SU-DHL-6 (cell line): Measurements from ENCODE around the gene RRP9.

Source experiments
- H2AFZ ChIP-seq: fragments of 200-600 bp; sonication (generic); 2 replicates; pipeline ENCODE4 v1.6.1; 2014; ENCODE audit warnings: low read depth, mild to moderate bottlenecking, moderate library complexity, mixed read lengths, antibody characterized with exemption, low read length; ENCODE audit not compliant: severe bottlenecking
- H3F3A ChIP-seq: fragments of 200-600 bp; shearing (Covaris generic); 2 replicates; pipeline ENCODE4 v1.6.0; 2016; ENCODE audit warnings: antibody characterized with exemption, mild to moderate bottlenecking; ENCODE audit not compliant: insufficient read depth
- H3K27ac ChIP-seq: fragments of 200-600 bp; sonication (generic); 2 replicates; pipeline ENCODE4 v1.5.1; 2016; ENCODE audit warnings: low read depth, mild to moderate bottlenecking, low read length, moderate library complexity, mixed read lengths
- H3K27me3 ChIP-seq: fragments of 200-600 bp; sonication (generic), shearing (Covaris generic); 2 replicates; pipeline ENCODE4 v1.6.0; 2014; ENCODE audit warnings: mild to moderate bottlenecking, low read length
- H3K36me3 ChIP-seq: fragments of 200-600 bp; sonication (generic); 2 replicates; pipeline ENCODE4 v1.6.1; 2014; ENCODE audit warnings: mild to moderate bottlenecking, low read length, mixed read lengths
- H3K4me2 ChIP-seq: fragments of 300-600, 200-600 bp; shearing (Covaris generic), sonication (generic); 2 replicates; pipeline ENCODE4 v1.6.0; 2014; ENCODE audit warnings: low read length, low read depth, mild to moderate bottlenecking; ENCODE audit not compliant: poor library complexity, severe bottlenecking
- H3K4me3 ChIP-seq: fragments of 200-600 bp; sonication (generic); 2 replicates; pipeline ENCODE4 v1.5.1; 2014; ENCODE audit warnings: antibody characterized with exemption, low read length, mild to moderate bottlenecking, mixed read lengths; ENCODE audit not compliant: insufficient read depth, poor library complexity, severe bottlenecking
- H3K79me2 ChIP-seq: fragments of 200-600 bp; sonication (generic); 2 replicates; pipeline ENCODE4 v1.6.1; 2014; ENCODE audit warnings: mild to moderate bottlenecking, low read length, moderate library complexity; ENCODE audit not compliant: insufficient read depth
- H3K9ac ChIP-seq: fragments of 200-600 bp; sonication (generic); 2 replicates; pipeline ENCODE4 v1.7.0; 2014; ENCODE audit warnings: mild to moderate bottlenecking, low read length
- H3K9me2 ChIP-seq: fragments of 200-600 bp; sonication (generic); replicated peaks from 2 replicates; pipeline ENCODE4 v1.6.1; 2014; ENCODE audit warnings: low read length; ENCODE audit not compliant: insufficient read depth
- H3K9me3 ChIP-seq: fragments of 200-600 bp; sonication (generic); 2 replicates; pipeline ENCODE4 v1.6.1; 2014; ENCODE audit warnings: low read length, mixed read lengths; ENCODE audit not compliant: insufficient read depth
- H4K20me1 ChIP-seq: fragments of 200-600 bp; sonication (generic); 2 replicates; pipeline ENCODE4 v1.6.1; 2014; ENCODE audit warnings: low read depth, mild to moderate bottlenecking, antibody characterized with exemption, low read length, moderate library complexity, mixed read lengths
- CTCF ChIP-seq: fragments of 200-600 bp; sonication (generic); IDR thresholded peaks from one replicate; pipeline ENCODE4 v1.5.1; 2017; ENCODE audit warnings: antibody characterized with exemption, mild to moderate bottlenecking, low read length, moderate library complexity; ENCODE audit not compliant: insufficient read depth, poor library complexity, severe bottlenecking
- EZH2phosphoT487 ChIP-seq: fragments of 200-600 bp; sonication (generic), shearing (Covaris generic); conservative IDR thresholded peaks from 2 replicates; pipeline ENCODE4 v1.6.1; 2018; ENCODE audit warnings: mild to moderate bottlenecking, antibody characterized with exemption, low read length, moderate library complexity, mixed read lengths

The RRP9 gene

DNA sequence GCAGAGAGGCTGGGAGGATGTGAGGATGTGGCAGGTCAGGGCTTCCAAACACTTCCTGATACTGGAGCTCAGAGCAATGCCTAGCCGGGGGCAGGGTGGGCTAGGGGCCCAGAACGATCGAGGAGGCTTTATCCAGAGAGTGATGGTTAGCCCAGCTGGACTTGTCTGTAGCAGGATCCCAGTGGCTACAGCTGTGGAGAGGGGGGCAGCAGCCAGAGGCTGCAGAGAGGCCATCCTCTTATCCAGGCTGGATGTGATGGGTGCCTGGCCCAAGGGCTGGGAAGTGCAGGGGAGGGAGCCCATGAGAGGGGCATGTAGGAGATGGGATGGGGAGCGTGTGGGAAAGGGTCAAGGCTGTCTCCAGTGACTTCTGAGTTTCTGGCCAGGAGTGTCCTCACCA, 5.1 kb upstream of the RRP9 start:
- no peaks in the 10 kb centered on the region for H3K9me2 ChIP-seq
- H2AFZ ChIP-seq: no peak overlapping the region
- H3K4me3 ChIP-seq: no peak overlapping the region
- H3F3A ChIP-seq: no peaks in the 10 kb centered on the region
- H3K36me3 ChIP-seq: no peaks in the 10 kb centered on the region
- no peaks in the 10 kb centered on the region for H3K79me2 ChIP-seq
- H3K4me2 ChIP-seq: no peak overlapping the region
- no peaks in the 10 kb centered on the region for H3K27me3 ChIP-seq
- no peak overlapping the region for H3K27ac ChIP-seq
- H4K20me1 ChIP-seq: no peaks in the 10 kb centered on the region
- H3K9ac ChIP-seq: no peak overlapping the region
- H3K9me3 ChIP-seq: no peaks in the 10 kb centered on the region
- no peak for TF ChIP-seq EZH2phosphoT487
- TF ChIP-seq CTCF: no peak

DNA sequence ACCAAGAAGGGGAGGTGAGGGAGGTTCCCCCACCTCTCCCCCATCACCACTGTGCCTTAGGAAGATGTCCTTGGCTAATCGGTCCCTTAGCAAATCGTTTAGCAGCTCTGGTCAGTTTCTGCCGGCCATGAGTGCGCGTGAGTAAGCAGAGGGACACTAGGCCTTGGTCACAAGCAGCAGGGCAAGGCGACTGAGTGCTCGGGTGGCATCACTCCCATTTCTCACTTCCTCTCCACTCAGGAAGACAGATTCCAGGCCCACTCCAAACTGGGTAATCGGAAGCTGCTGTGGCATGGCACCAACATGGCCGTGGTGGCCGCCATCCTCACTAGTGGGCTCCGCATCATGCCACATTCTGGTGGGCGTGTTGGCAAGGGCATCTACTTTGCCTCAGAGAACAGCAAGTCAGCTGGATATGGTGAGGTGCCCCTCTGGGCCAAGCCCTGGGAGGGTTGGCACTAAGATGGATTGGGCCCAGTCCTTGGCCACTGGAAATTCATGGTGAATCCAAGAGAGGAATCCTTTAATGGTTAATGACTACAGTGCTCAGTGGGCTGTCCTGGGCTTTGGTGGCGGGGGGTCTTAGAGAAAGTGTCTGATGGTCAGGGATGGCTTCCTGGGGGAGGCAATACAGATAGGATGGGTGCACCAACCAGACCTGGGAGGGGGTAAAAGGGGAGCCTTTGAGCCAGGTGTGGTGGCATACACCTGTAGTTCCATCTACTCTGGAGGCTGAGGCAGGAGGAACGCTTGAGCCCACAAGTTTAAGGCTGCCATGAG, 4.4 kb upstream of the RRP9 start:
- no peak overlapping the region for H3K27ac ChIP-seq
- H3K36me3 ChIP-seq: no peaks in the 10 kb centered on the region
- peaks cover 5% of the 10 kb centered on the region for H3K79me2 ChIP-seq
- TF ChIP-seq CTCF (no peak), EZH2phosphoT487 (no peak)
- no peaks in the 10 kb centered on the region for H3K9me3 ChIP-seq
- no peaks in the 10 kb centered on the region for H4K20me1 ChIP-seq
- no peak overlapping the region for H3K9ac ChIP-seq
- no peaks in the 10 kb centered on the region for H3K9me2 ChIP-seq
- H2AFZ ChIP-seq: no peak overlapping the region
- H3K4me3 ChIP-seq: no peak overlapping the region
- H3K27me3 ChIP-seq: no peaks in the 10 kb centered on the region
- no peaks in the 10 kb centered on the region for H3F3A ChIP-seq
- no peak overlapping the region for H3K4me2 ChIP-seq

- Histone ChIP-seq H3K79me2 (peaks cover 13% of the 10 kb centered on the region), H3K4me2 (no peak overlapping the region), H3K27ac (no peak overlapping the region), H3K9ac (no peak overlapping the region), H3K9me3 (no peaks in the 10 kb centered on the region), H3K4me3 (no peak overlapping the region), H3K36me3 (no peaks in the 10 kb centered on the region), H4K20me1 (no peaks in the 10 kb centered on the region), H3F3A (no peaks in the 10 kb centered on the region), H2AFZ (no peak overlapping the region), H3K27me3 (no peaks in the 10 kb centered on the region), H3K9me2 (no peaks in the 10 kb centered on the region)
- no peak for TF ChIP-seq CTCF
These were observed 3.5 kb upstream of the RRP9 start for GRCh38 chr3:51945031-51945840.
